Activated CD4-positive, alpha-beta T cell treated with anti-CD3 and anti-CD28 coated beads, Interleukin-2, amount 50 U/mL, for 1 hour (primary cell): ENCODE results near the gene SMOC2.
"Not testable (repeated sequence)": the region's sequence is repeated elsewhere in the genome, so short reads cannot be mapped to it uniquely, and the experiment has no call there.

Experiments
- DNase-seq: peaks from one replicate; pipeline ENCODE4 v3.0.0-alpha.2; 2020

Gene SMOC2

GRCh38 chr6:168546151-168546550 is 105.2 kb downstream of the SMOC2 start:
- no peak for DNase-seq

- DNase-seq = no peak
Measured at GRCh38 chr6:168546730-168547129, 105.7 kb downstream of the SMOC2 start.

- no peak for DNase-seq
Measured at GRCh38 chr6:168550326-168550725, 109.3 kb downstream of the SMOC2 start.

- DNase-seq = no peak
Measured at GRCh38 chr6:168554472-168554871, 113.5 kb downstream of the SMOC2 start.

- DNase-seq = no peak
Measured at GRCh38 chr6:168554898-168555617, 114.1 kb downstream of the SMOC2 start.

- no peak for DNase-seq
Measured at GRCh38 chr6:168555618-168556273, 114.8 kb downstream of the SMOC2 start.

GRCh38 chr6:168557512-168557911 is 116.5 kb downstream of the SMOC2 start:
- no peak for DNase-seq

GRCh38 chr6:168558686-168559085 is 117.7 kb downstream of the SMOC2 start:
- DNase-seq = no peak

- DNase-seq = no peak
Measured at GRCh38 chr6:168559574-168560098, 118.7 kb downstream of the SMOC2 start.

- no peak for DNase-seq
Measured at GRCh38 chr6:168560126-168560525, 119.1 kb downstream of the SMOC2 start.

GRCh38 chr6:168562576-168563151 is 121.7 kb downstream of the SMOC2 start:
- no peak for DNase-seq

- no peak for DNase-seq
Measured at GRCh38 chr6:168563656-168564055, 122.7 kb downstream of the SMOC2 start.

GRCh38 chr6:168565112-168565511 is 124.1 kb downstream of the SMOC2 start:
- DNase-seq = no peak

GRCh38 chr6:168570211-168570610 is 129.2 kb downstream of the SMOC2 start:
- no peak for DNase-seq

GRCh38 chr6:168571268-168571667 is 130.3 kb downstream of the SMOC2 start:
- no peak for DNase-seq

GRCh38 chr6:168573276-168573835 is 132.4 kb downstream of the SMOC2 start:
- DNase-seq = not testable (repeated sequence)

- DNase-seq = no peak
Measured at GRCh38 chr6:168574075-168574698, 133.2 kb downstream of the SMOC2 start.

GRCh38 chr6:168574699-168575195 is 133.8 kb downstream of the SMOC2 start:
- no peak for DNase-seq

GRCh38 chr6:168575346-168576098 is 134.5 kb downstream of the SMOC2 start:
- DNase-seq = no peak

GRCh38 chr6:168576388-168576787 is 135.4 kb downstream of the SMOC2 start:
- no peak for DNase-seq

GRCh38 chr6:168577496-168577895 is 136.5 kb downstream of the SMOC2 start:
- DNase-seq = no peak

- DNase-seq = no peak
Measured at GRCh38 chr6:168578036-168578435, 137.1 kb downstream of the SMOC2 start.
